ENCODE data around the gene HOXB1. TPM values are rescaled to one million over a fixed set of nuclear protein-coding genes. Genes with fewer than 3 reads are reported as not detected.
A peak's percentile ranks its signal among the peaks of the same experiment; 100 is the strongest.

Gene HOXB1
- total RNA-seq, 1 experiment from 2014 or later: not detected

DNA sequence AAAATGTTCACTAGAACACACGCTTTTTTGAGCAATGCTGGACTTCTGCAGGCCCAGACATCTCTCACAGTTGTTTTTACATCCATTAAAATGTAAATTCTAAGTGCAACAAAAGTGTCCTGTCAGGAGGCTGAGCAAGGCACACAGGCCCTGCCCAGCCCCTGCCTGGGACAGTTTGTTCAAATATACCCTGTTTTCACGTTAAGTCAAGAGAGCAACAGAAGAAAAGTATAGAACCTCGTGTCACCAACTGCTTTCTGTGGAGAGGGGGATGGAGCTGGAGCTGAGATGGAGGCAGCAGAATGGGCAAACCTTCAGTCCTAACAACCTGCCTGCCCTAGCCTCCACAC, 18.4 kb upstream of the HOXB1 start:
- Histone ChIP-seq H3K27me3 (ENCODE audit: control insufficient read depth, insufficient read depth, low read length) (no peaks in the 10 kb centered on the region), H3K9me3 (ENCODE audit: control insufficient read depth, insufficient read depth, low read depth, low read length) (no peaks in the 10 kb centered on the region), H3K4me3 (ENCODE audit: low read depth in 2 of 2, low read length in 2 of 2) (no peak overlapping the region), H3K4me1 (ENCODE audit: control insufficient read depth, insufficient read depth, low read length) (peaks cover 86% of the 10 kb centered on the region), H3K27ac (ENCODE audit: low read length) (peak overlapping the region; percentile 98), H3K36me3 (ENCODE audit: control insufficient read depth, insufficient read depth, low read length) (peaks cover 26% of the 10 kb centered on the region)
- BruUV-seq (replicated peaks): TSS peak; percentile 21
- TF ChIP-seq POLR2AphosphoS5 (IDR thresholded peaks at IDR 0.05; ENCODE audit: low read depth, low read length) (no peak; the same call in none of the 2 replicates), TCF7L2 (IDR thresholded peaks at IDR 0.05; ENCODE audit: low read depth, low read length) (no peak), SIN3A (IDR thresholded peaks at IDR 0.05; ENCODE audit: borderline replicate concordance, insufficient read depth, low read depth, low read length) (no peak)
- TF ChIP-seq, protein P1, sequence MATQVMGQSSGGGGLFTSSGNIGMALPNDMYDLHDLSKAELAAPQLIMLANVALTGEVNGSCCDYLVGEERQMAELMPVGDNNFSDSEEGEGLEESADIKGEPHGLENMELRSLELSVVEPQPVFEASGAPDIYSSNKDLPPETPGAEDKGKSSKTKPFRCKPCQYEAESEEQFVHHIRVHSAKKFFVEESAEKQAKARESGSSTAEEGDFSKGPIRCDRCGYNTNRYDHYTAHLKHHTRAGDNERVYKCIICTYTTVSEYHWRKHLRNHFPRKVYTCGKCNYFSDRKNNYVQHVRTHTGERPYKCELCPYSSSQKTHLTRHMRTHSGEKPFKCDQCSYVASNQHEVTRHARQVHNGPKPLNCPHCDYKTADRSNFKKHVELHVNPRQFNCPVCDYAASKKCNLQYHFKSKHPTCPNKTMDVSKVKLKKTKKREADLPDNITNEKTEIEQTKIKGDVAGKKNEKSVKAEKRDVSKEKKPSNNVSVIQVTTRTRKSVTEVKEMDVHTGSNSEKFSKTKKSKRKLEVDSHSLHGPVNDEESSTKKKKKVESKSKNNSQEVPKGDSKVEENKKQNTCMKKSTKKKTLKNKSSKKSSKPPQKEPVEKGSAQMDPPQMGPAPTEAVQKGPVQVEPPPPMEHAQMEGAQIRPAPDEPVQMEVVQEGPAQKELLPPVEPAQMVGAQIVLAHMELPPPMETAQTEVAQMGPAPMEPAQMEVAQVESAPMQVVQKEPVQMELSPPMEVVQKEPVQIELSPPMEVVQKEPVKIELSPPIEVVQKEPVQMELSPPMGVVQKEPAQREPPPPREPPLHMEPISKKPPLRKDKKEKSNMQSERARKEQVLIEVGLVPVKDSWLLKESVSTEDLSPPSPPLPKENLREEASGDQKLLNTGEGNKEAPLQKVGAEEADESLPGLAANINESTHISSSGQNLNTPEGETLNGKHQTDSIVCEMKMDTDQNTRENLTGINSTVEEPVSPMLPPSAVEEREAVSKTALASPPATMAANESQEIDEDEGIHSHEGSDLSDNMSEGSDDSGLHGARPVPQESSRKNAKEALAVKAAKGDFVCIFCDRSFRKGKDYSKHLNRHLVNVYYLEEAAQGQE (IDR thresholded peaks at IDR 0.05; ENCODE audit: insufficient read depth in 1 of 2, low read depth in 2 of 2, low read length in 1 of 2): no peak
- TF ChIP-seq, protein P2, sequence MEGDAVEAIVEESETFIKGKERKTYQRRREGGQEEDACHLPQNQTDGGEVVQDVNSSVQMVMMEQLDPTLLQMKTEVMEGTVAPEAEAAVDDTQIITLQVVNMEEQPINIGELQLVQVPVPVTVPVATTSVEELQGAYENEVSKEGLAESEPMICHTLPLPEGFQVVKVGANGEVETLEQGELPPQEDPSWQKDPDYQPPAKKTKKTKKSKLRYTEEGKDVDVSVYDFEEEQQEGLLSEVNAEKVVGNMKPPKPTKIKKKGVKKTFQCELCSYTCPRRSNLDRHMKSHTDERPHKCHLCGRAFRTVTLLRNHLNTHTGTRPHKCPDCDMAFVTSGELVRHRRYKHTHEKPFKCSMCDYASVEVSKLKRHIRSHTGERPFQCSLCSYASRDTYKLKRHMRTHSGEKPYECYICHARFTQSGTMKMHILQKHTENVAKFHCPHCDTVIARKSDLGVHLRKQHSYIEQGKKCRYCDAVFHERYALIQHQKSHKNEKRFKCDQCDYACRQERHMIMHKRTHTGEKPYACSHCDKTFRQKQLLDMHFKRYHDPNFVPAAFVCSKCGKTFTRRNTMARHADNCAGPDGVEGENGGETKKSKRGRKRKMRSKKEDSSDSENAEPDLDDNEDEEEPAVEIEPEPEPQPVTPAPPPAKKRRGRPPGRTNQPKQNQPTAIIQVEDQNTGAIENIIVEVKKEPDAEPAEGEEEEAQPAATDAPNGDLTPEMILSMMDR (IDR thresholded peaks at IDR 0.05): no peak
- ChIA-PET CTCF (interaction anchor here (1.3 kb wide), 1 partner anchor 69 kb away, joined by 10 read pairs; no protein-coding TSS in a partner anchor), POLR2A (interaction anchor here (0.5 to 0.9 kb wide), 2 partner anchors 44 to 284 kb away, joined by 3 to 4 read pairs; no protein-coding TSS in a partner anchor)
- ATAC-seq (no peak), DNase-seq (ENCODE audit: low read depth, low spot score) (no peak)
- intact Hi-C loops (cut with micrococcal nuclease; ENCODE audit: unreplicated experiment): no loop called here
- in situ Hi-C loops (cut with HindIII; ENCODE audit: low pct_unique_long_range_greater_than_20kb, low sequenced_read_pairs): no loop called here

DNA sequence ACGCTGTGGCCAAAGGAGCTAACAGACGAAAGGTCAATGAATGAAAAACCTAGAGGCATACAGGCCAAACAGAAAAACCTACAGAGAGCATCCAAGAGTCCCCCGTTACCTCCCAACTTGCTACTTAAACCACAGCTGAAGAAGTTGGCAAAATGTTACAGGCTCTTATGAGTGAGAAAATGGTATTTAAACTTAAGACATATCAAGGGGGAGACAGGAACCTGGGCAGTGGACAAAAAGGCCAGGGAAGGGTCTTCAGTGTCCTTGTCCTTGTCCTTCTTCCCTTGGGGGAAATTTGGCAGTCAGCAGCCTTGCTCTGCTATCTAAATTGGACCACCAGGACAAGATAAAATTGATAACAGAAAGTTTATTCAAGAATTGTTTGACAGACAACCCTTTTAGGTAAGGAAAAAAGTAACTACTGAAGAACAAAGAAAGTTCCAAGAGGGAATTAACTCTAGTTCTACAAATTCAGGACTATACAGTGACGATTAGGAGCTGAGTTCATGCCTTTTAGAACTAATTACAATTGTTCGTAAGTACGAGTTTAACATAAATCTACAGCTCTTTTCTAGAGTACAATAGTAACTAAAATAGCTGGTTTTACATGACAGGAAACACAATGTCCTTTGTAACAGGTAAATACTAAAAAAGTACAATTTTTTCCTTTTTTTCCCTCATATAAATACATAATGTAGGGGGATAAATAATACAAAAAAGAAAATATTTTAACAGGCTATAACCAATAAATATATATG, 17.9 kb upstream of the HOXB1 start:
- no peaks in the 10 kb centered on the region for H3K27me3 ChIP-seq (ENCODE audit: control insufficient read depth, insufficient read depth, low read length)
- ChIA-PET POLR2A (interaction anchor here (0.9 kb wide), 1 partner anchor 44 kb away, joined by 4 read pairs; no protein-coding TSS in a partner anchor), CTCF (interaction anchor here (0.6 to 1.3 kb wide), 3 partner anchors 11 to 69 kb away, joined by 3 to 10 read pairs (median 3); no protein-coding TSS in a partner anchor)
- H3K4me3 ChIP-seq (ENCODE audit: low read depth in 2 of 2, low read length in 2 of 2): peak overlapping the region in 1 of 2 experiments; percentile 43; a peak in 2 of 4 replicates
- H3K9me3 ChIP-seq (ENCODE audit: control insufficient read depth, insufficient read depth, low read depth, low read length): no peaks in the 10 kb centered on the region
- in situ Hi-C loops (cut with HindIII; ENCODE audit: low pct_unique_long_range_greater_than_20kb, low sequenced_read_pairs): no loop called here
- intact Hi-C loops (cut with micrococcal nuclease; ENCODE audit: unreplicated experiment): no loop called here
- DNase-seq (ENCODE audit: low read depth, low spot score): no peak
- peaks cover 25% of the 10 kb centered on the region for H3K36me3 ChIP-seq (ENCODE audit: control insufficient read depth, insufficient read depth, low read length)
- H3K27ac ChIP-seq (ENCODE audit: low read length): peak overlapping the region; percentile 98
- no peak for ATAC-seq
- peaks cover 82% of the 10 kb centered on the region for H3K4me1 ChIP-seq (ENCODE audit: control insufficient read depth, insufficient read depth, low read length)
- TF ChIP-seq SIN3A (IDR thresholded peaks at IDR 0.05; ENCODE audit: borderline replicate concordance, insufficient read depth, low read depth, low read length): no peak
- TF ChIP-seq, protein P1 (IDR thresholded peaks at IDR 0.05; ENCODE audit: insufficient read depth in 1 of 2, low read depth in 2 of 2, low read length in 1 of 2): no peak
- TF ChIP-seq, protein P2 (IDR thresholded peaks at IDR 0.05): no peak
- BruUV-seq (replicated peaks): no TSS peak
